ENCODE data around the gene CHEK2. TPM values are rescaled to one million over a fixed set of nuclear protein-coding genes. Genes with fewer than 3 reads are reported as not detected.

CHEK2 gene
- total RNA-seq, 1 experiment from 2014 or later, result 61.1 TPM

DNA sequence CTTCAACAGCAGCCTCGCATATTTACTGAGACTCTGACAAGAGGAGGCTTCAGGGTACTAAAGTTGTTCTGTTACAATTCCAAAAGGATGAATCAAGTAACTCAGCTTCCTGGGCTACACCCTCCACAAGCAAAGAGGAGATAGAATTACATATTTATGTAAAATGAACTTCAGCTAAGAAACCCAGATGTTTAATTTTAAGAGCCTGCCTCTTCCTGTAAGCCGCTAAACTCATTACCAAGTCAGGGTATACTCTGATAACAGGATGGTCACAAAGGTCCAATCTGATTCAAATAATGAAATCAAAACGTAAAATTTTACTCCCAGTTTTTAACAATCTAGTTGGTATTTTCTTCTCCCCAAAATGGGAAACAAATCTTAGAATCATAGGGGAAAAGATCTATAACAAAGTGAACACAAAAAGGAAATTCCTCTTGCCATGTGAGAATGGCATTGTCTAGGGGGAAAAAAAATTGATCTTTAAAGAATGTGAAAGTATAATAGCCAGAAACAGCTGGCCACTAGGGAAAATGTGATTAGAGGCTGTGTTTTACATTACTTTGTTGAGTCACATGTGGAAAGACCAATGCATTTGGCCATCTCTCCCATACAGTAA, 30.9 kb downstream of the CHEK2 start:
- H3K27me3 Mint-ChIP-seq (ENCODE audit: low read depth), result no peaks in the 10 kb centered on the region
- H3K18ac ChIP-seq (ENCODE audit: insufficient read length, low read depth, low read length), result no peak overlapping the region
- no peak overlapping the region for H4K91ac ChIP-seq (ENCODE audit: insufficient read length, low read depth, low read length)
- no peaks in the 10 kb centered on the region for H3K23me2 ChIP-seq (ENCODE audit: insufficient read length, low read depth, low read length, poor library complexity, severe bottlenecking)
- no peak overlapping the region for H3K9ac ChIP-seq (ENCODE audit: extremely low read depth, insufficient read length, low read length)
- H2BK5ac ChIP-seq (ENCODE audit: insufficient read length, low read length), result no peak overlapping the region
- H3K9me3 ChIP-seq (ENCODE audit: control insufficient read depth, low read depth, low read length), result no peaks in the 10 kb centered on the region
- H3K79me2 ChIP-seq (ENCODE audit: insufficient read depth, low read length), result no peaks in the 10 kb centered on the region
- no peak overlapping the region for H3K4ac ChIP-seq (ENCODE audit: low read depth, low read length)
- peaks cover 0 to 2% of the 10 kb centered on the region in 2 experiments; a peak in 2 of 4 replicates for H3K4me1 Mint-ChIP-seq
- H3K56ac ChIP-seq (ENCODE audit: insufficient read length, low read depth, low read length), result no peak overlapping the region
- H3K4me3 Mint-ChIP-seq, result no peak overlapping the region
- H2BK120ac ChIP-seq (ENCODE audit: low read depth, low read length, poor library complexity, severe bottlenecking), result no peak overlapping the region
- H3K4me2 ChIP-seq (ENCODE audit: insufficient read depth, insufficient read length, low read length), result no peak overlapping the region
- no peak overlapping the region for H2BK15ac ChIP-seq (ENCODE audit: low read depth, low read length)
- H4K5ac ChIP-seq (ENCODE audit: insufficient read length, low read depth, low read length), result no peak overlapping the region
- no peak overlapping the region for H3K14ac ChIP-seq (ENCODE audit: insufficient read depth, low read length)
- H2AK5ac ChIP-seq (ENCODE audit: insufficient read length, low read length), result no peak overlapping the region
- no CpG with 5 or more reads among the region's 3 CpGs for WGBS (ENCODE audit: extremely low coverage, insufficient read length, low lambda C conversion rate)
- TF ChIP-seq, protein P1, sequence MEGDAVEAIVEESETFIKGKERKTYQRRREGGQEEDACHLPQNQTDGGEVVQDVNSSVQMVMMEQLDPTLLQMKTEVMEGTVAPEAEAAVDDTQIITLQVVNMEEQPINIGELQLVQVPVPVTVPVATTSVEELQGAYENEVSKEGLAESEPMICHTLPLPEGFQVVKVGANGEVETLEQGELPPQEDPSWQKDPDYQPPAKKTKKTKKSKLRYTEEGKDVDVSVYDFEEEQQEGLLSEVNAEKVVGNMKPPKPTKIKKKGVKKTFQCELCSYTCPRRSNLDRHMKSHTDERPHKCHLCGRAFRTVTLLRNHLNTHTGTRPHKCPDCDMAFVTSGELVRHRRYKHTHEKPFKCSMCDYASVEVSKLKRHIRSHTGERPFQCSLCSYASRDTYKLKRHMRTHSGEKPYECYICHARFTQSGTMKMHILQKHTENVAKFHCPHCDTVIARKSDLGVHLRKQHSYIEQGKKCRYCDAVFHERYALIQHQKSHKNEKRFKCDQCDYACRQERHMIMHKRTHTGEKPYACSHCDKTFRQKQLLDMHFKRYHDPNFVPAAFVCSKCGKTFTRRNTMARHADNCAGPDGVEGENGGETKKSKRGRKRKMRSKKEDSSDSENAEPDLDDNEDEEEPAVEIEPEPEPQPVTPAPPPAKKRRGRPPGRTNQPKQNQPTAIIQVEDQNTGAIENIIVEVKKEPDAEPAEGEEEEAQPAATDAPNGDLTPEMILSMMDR (conservative IDR thresholded peaks at IDR 0.05), result no peak
- H2BK20ac ChIP-seq (ENCODE audit: low read depth, low read length, poor library complexity, severe bottlenecking), result no peak overlapping the region
- no peak overlapping the region for H2BK12ac ChIP-seq (ENCODE audit: insufficient read length, low read depth, low read length)
- no peak overlapping the region for H3K27ac ChIP-seq (ENCODE audit: insufficient read length, low read depth, low read length)
- no peak overlapping the region for H3K23ac ChIP-seq (ENCODE audit: insufficient read length, low read depth, low read length)
- no peaks in the 10 kb centered on the region for H3K4me1 ChIP-seq (ENCODE audit: insufficient read depth, low read length)
- no peak overlapping the region for H3T11ph ChIP-seq (ENCODE audit: low read length)
- DNase-seq, result no peak
- H4K8ac ChIP-seq (replicated peaks; ENCODE audit: insufficient read length, low read depth, low read length), result no peak overlapping the region
- H3K79me1 ChIP-seq (ENCODE audit: insufficient read depth, low read depth, low read length, poor library complexity, severe bottlenecking), result no peaks in the 10 kb centered on the region
- no peaks in the 10 kb centered on the region for H3K9me3 Mint-ChIP-seq
- peaks cover 48 to 79% (median 72%) of the 10 kb centered on the region in 3 experiments for H3K36me3 Mint-ChIP-seq (ENCODE audit: insufficient read depth in 1 of 3, low read depth in 3 of 3)
- H2AFZ ChIP-seq (ENCODE audit: low read length), result no peak overlapping the region
- H4K20me1 ChIP-seq (ENCODE audit: control insufficient read depth, insufficient read depth, insufficient read length), result no peaks in the 10 kb centered on the region
- H3K27me3 ChIP-seq (ENCODE audit: insufficient read depth, low read length), result no peaks in the 10 kb centered on the region
- peak overlapping the region in 1 of 3 experiments; percentile 75; a peak in 2 of 7 replicates for H3K27ac Mint-ChIP-seq

All from H9 (cell line).